Mesendoderm (in vitro differentiated cells): ENCODE results near the gene AKAP12.
"Not testable (repeated sequence)": the region's sequence is repeated elsewhere in the genome, so short reads cannot be mapped to it uniquely, and the experiment has no call there.

Experiments
- DNase-seq: peaks from one replicate; pipeline ENCODE4 v3.0.0; 2013
- H2AK5ac ChIP-seq: 2 replicates; pipeline ENCODE4 v1.6.1; 2013; ENCODE audit warnings: low read length, inconsistent platforms
- H2BK120ac ChIP-seq: 2 replicates; pipeline ENCODE4 v1.6.1; 2013; ENCODE audit warnings: low read depth, mild to moderate bottlenecking, low read length, moderate library complexity, mixed read lengths
- H2BK15ac ChIP-seq: replicated peaks from 2 replicates; pipeline ENCODE4 v1.6.1; 2013; ENCODE audit warnings: low read depth, mild to moderate bottlenecking, moderate library complexity
- H2BK5ac ChIP-seq: 2 replicates; pipeline ENCODE4 v1.6.1; 2013; ENCODE audit warnings: low read length, inconsistent platforms
- H3K18ac ChIP-seq: 2 replicates; pipeline ENCODE4 v1.6.1; 2013; ENCODE audit warnings: mild to moderate bottlenecking, low read length, mixed read lengths
- H3K23ac ChIP-seq: one replicate; pipeline ENCODE4 v1.6.1; 2013; ENCODE audit warnings: low read length
- H3K27ac ChIP-seq: 2 replicates; pipeline ENCODE4 v1.5.1; 2013; ENCODE audit warnings: low read depth, mild to moderate bottlenecking, inconsistent platforms, low read length, moderate library complexity
- H3K27me3 ChIP-seq: 2 replicates; pipeline ENCODE4 v1.6.1; 2013; ENCODE audit warnings: low read length, control low read depth, mild to moderate bottlenecking, inconsistent platforms; ENCODE audit not compliant: insufficient read depth, poor library complexity
- H3K36me3 ChIP-seq: 2 replicates; pipeline ENCODE4 v1.6.1; 2013; ENCODE audit warnings: low read length, inconsistent platforms; ENCODE audit not compliant: control insufficient read depth, insufficient read depth
- H3K4ac ChIP-seq: one replicate; pipeline ENCODE4 v1.6.1; 2013; ENCODE audit warnings: low read depth, mild to moderate bottlenecking, low read length, moderate library complexity
- H3K4me1 ChIP-seq: 2 replicates; pipeline ENCODE4 v1.6.1; 2013; ENCODE audit warnings: low read depth, low read length, inconsistent platforms; ENCODE audit not compliant: control insufficient read depth
- H3K4me2 ChIP-seq: 2 replicates; pipeline ENCODE4 v1.6.1; 2013; ENCODE audit warnings: low read length
- H3K4me3 ChIP-seq: 2 replicates; pipeline ENCODE4 v1.5.1; 2013; ENCODE audit warnings: mild to moderate bottlenecking, low read length
- H3K56ac ChIP-seq: one replicate; pipeline ENCODE4 v1.6.1; 2013; ENCODE audit warnings: low read length
- H3K79me1 ChIP-seq: 2 replicates; pipeline ENCODE4 v1.6.1; 2013; ENCODE audit warnings: low read length, inconsistent platforms
- H3K79me2 ChIP-seq: 2 replicates; pipeline ENCODE4 v1.6.1; 2013; ENCODE audit warnings: mild to moderate bottlenecking, low read length; ENCODE audit not compliant: control insufficient read depth, insufficient read depth
- H3K9ac ChIP-seq: 2 replicates; pipeline ENCODE4 v1.6.1; 2013; ENCODE audit warnings: low read length, inconsistent platforms
- H4K5ac ChIP-seq: one replicate; pipeline ENCODE4 v1.6.1; 2013; ENCODE audit warnings: low read length
- H4K8ac ChIP-seq: one replicate; pipeline ENCODE4 v1.6.1; 2013; ENCODE audit warnings: low read depth, mild to moderate bottlenecking, control low read depth, low read length, moderate library complexity
- WGBS: extraction: QIAGEN DNeasy Blood & Tissue Kit; methylation state at CpG from one replicate; pipeline ENCODE4 v1.1.7; 2013; ENCODE audit warnings: low lambda C conversion rate, missing lambda C conversion rate; ENCODE audit not compliant: insufficient coverage; ENCODE audit errors: extremely low coverage; 5-methylcytosine and 5-hydroxymethylcytosine counted together

The AKAP12 gene

GRCh38 chr6:151338651-151339200 lies 99.0 kb downstream of the AKAP12 start:
- Histone ChIP-seq H3K36me3 (no peaks in the 10 kb centered on the region), H2AK5ac (no peak overlapping the region), H4K8ac (no peak overlapping the region), H2BK120ac (no peak overlapping the region), H3K56ac (no peak overlapping the region), H3K23ac (no peak overlapping the region), H3K27me3 (no peaks in the 10 kb centered on the region), H4K5ac (no peak overlapping the region), H3K18ac (no peak overlapping the region), H3K4me1 (no peaks in the 10 kb centered on the region), H3K79me1 (peaks cover 5% of the 10 kb centered on the region), H3K4me3 (no peak overlapping the region), H2BK15ac (no peak overlapping the region), H2BK5ac (no peak overlapping the region), H3K4ac (no peak overlapping the region), H3K4me2 (no peak overlapping the region), H3K79me2 (no peaks in the 10 kb centered on the region), H3K9ac (no peak overlapping the region), H3K27ac (no peak overlapping the region)
- no peak for DNase-seq
- WGBS, result 100% methylated on average over 1 of the region's 11 CpGs

- Histone ChIP-seq H3K79me2 (no peaks in the 10 kb centered on the region), H3K79me1 (peaks cover 5% of the 10 kb centered on the region), H2BK5ac (no peak overlapping the region), H3K27me3 (no peaks in the 10 kb centered on the region), H3K4me3 (no peak overlapping the region), H3K4me2 (no peak overlapping the region), H3K4ac (no peak overlapping the region), H3K27ac (no peak overlapping the region), H2BK120ac (no peak overlapping the region), H3K18ac (no peak overlapping the region), H4K5ac (no peak overlapping the region), H4K8ac (no peak overlapping the region), H3K23ac (no peak overlapping the region), H2BK15ac (no peak overlapping the region), H2AK5ac (no peak overlapping the region), H3K36me3 (no peaks in the 10 kb centered on the region), H3K9ac (no peak overlapping the region), H3K4me1 (no peaks in the 10 kb centered on the region), H3K56ac (no peak overlapping the region)
- no CpG with 5 or more reads among the region's 4 CpGs for WGBS
- DNase-seq, result no peak
These were observed 99.6 kb downstream of the AKAP12 start for GRCh38 chr6:151339369-151339768.

- Histone ChIP-seq H4K8ac (no peak overlapping the region), H3K36me3 (no peaks in the 10 kb centered on the region), H3K9ac (no peak overlapping the region), H3K56ac (no peak overlapping the region), H3K79me1 (peaks cover 5% of the 10 kb centered on the region), H3K27ac (no peak overlapping the region), H2BK120ac (no peak overlapping the region), H3K27me3 (no peaks in the 10 kb centered on the region), H2AK5ac (no peak overlapping the region), H3K4me2 (no peak overlapping the region), H4K5ac (no peak overlapping the region), H3K18ac (no peak overlapping the region), H3K4me1 (no peaks in the 10 kb centered on the region), H3K79me2 (no peaks in the 10 kb centered on the region), H3K4ac (no peak overlapping the region), H2BK5ac (no peak overlapping the region), H3K23ac (no peak overlapping the region), H2BK15ac (no peak overlapping the region), H3K4me3 (no peak overlapping the region)
- no peak for DNase-seq
- no CpG with 5 or more reads among the region's 15 CpGs for WGBS
These were observed 100.6 kb downstream of the AKAP12 start for GRCh38 chr6:151340219-151340978.

- no CpG with 5 or more reads among the region's 52 CpGs for WGBS
- Histone ChIP-seq H2BK5ac (no peak overlapping the region), H3K4me3 (no peak overlapping the region), H3K4ac (no peak overlapping the region), H3K27me3 (no peaks in the 10 kb centered on the region), H4K8ac (no peak overlapping the region), H3K23ac (no peak overlapping the region), H3K4me2 (no peak overlapping the region), H3K56ac (no peak overlapping the region), H3K4me1 (no peaks in the 10 kb centered on the region), H3K27ac (no peak overlapping the region), H3K36me3 (no peaks in the 10 kb centered on the region), H2AK5ac (no peak overlapping the region), H4K5ac (no peak overlapping the region), H3K79me1 (peaks cover 6% of the 10 kb centered on the region), H2BK120ac (no peak overlapping the region), H3K18ac (no peak overlapping the region), H3K79me2 (peaks cover 3% of the 10 kb centered on the region), H2BK15ac (no peak overlapping the region), H3K9ac (no peak overlapping the region)
- no peak for DNase-seq
These were observed 101.9 kb downstream of the AKAP12 start for GRCh38 chr6:151341476-151342195.

GRCh38 chr6:151342750-151343149 lies 103.0 kb downstream of the AKAP12 start:
- not testable (repeated sequence) for H3K4ac ChIP-seq, H3K4me3 ChIP-seq, H3K79me2 ChIP-seq, H3K56ac ChIP-seq, H3K4me2 ChIP-seq, H2BK5ac ChIP-seq, H4K5ac ChIP-seq, H2BK120ac ChIP-seq, DNase-seq, H3K4me1 ChIP-seq, H3K79me1 ChIP-seq, H4K8ac ChIP-seq, H3K9ac ChIP-seq, H3K27ac ChIP-seq, H3K18ac ChIP-seq, H2AK5ac ChIP-seq, H2BK15ac ChIP-seq, H3K27me3 ChIP-seq, H3K36me3 ChIP-seq, H3K23ac ChIP-seq
- WGBS, result no CpG with 5 or more reads among the region's 10 CpGs
